ENCODE results near the gene PCED1A.

The PCED1A gene

GRCh38 chr20:2864626-2865025 is 24.2 kb upstream of the PCED1A start:
- Histone ChIP-seq H3K36me3 (replicated peaks; ENCODE audit: insufficient read depth, low read length) (no peaks in the 10 kb centered on the region), H3K27me3 (replicated peaks; ENCODE audit: insufficient read depth, low read length) (no peaks in the 10 kb centered on the region)

GRCh38 chr20:2859330-2860121 is 19.1 kb upstream of the PCED1A start:
- DNase-seq: no peak

More at GRCh38 chr20:2864626-2865025, 24.2 kb upstream of the PCED1A start:
- Histone ChIP-seq H3K9ac (ENCODE audit: low read length) (no peak overlapping the region), H3K4me2 (ENCODE audit: low read depth, low read length) (no peak overlapping the region), H4K20me1 (ENCODE audit: insufficient read depth, low read length) (no peaks in the 10 kb centered on the region), H3K9me2 (replicated peaks; ENCODE audit: insufficient read depth, low read length) (no peaks in the 10 kb centered on the region), H3K4me3 (ENCODE audit: low read length) (no peak overlapping the region), H3K79me2 (ENCODE audit: low read length) (no peaks in the 10 kb centered on the region), H3K9me3 (replicated peaks; ENCODE audit: insufficient read depth, low read length) (no peaks in the 10 kb centered on the region), H2AFZ (ENCODE audit: low read length) (no peak overlapping the region), H3F3A (ENCODE audit: insufficient read depth, low read length) (no peaks in the 10 kb centered on the region), H3K4me1 (ENCODE audit: low read length) (no peaks in the 10 kb centered on the region), H3K27ac (ENCODE audit: low read length) (no peak overlapping the region)
- TF ChIP-seq EZH2 (optimal IDR thresholded peaks at IDR 0.05; ENCODE audit: low read depth, low read length): no peak
- TF ChIP-seq EZH2phosphoT487 (IDR thresholded peaks at IDR 0.05; ENCODE audit: low read length): no peak
- no peak for TF ChIP-seq CTCF (IDR thresholded peaks at IDR 0.05; ENCODE audit: low read length)
- no peak for DNase-seq

GRCh38 chr20:2858591-2858990 is 18.1 kb upstream of the PCED1A start:
- Histone ChIP-seq H3K79me2 (ENCODE audit: low read length) (no peaks in the 10 kb centered on the region), H2AFZ (ENCODE audit: low read length) (no peak overlapping the region), H3K36me3 (replicated peaks; ENCODE audit: insufficient read depth, low read length) (no peaks in the 10 kb centered on the region), H3K9me3 (replicated peaks; ENCODE audit: insufficient read depth, low read length) (no peaks in the 10 kb centered on the region), H3F3A (ENCODE audit: insufficient read depth, low read length) (no peaks in the 10 kb centered on the region), H3K9ac (ENCODE audit: low read length) (no peak overlapping the region), H3K4me3 (ENCODE audit: low read length) (no peak overlapping the region), H3K4me2 (ENCODE audit: low read depth, low read length) (no peak overlapping the region), H3K9me2 (replicated peaks; ENCODE audit: insufficient read depth, low read length) (no peaks in the 10 kb centered on the region), H3K27me3 (replicated peaks; ENCODE audit: insufficient read depth, low read length) (no peaks in the 10 kb centered on the region), H4K20me1 (ENCODE audit: insufficient read depth, low read length) (no peaks in the 10 kb centered on the region), H3K27ac (ENCODE audit: low read length) (no peak overlapping the region), H3K4me1 (ENCODE audit: low read length) (no peaks in the 10 kb centered on the region)
- no peak for DNase-seq
- TF ChIP-seq EZH2phosphoT487 (IDR thresholded peaks at IDR 0.05; ENCODE audit: low read length) (no peak), EZH2 (optimal IDR thresholded peaks at IDR 0.05; ENCODE audit: low read depth, low read length) (no peak), CTCF (IDR thresholded peaks at IDR 0.05; ENCODE audit: low read length) (no peak)

More at GRCh38 chr20:2859330-2860121, 19.1 kb upstream of the PCED1A start:
- Histone ChIP-seq H3F3A (ENCODE audit: insufficient read depth, low read length) (no peaks in the 10 kb centered on the region), H3K27me3 (replicated peaks; ENCODE audit: insufficient read depth, low read length) (no peaks in the 10 kb centered on the region), H2AFZ (ENCODE audit: low read length) (no peak overlapping the region), H4K20me1 (ENCODE audit: insufficient read depth, low read length) (no peaks in the 10 kb centered on the region), H3K4me1 (ENCODE audit: low read length) (no peaks in the 10 kb centered on the region), H3K9me2 (replicated peaks; ENCODE audit: insufficient read depth, low read length) (no peaks in the 10 kb centered on the region), H3K36me3 (replicated peaks; ENCODE audit: insufficient read depth, low read length) (no peaks in the 10 kb centered on the region), H3K27ac (ENCODE audit: low read length) (no peak overlapping the region), H3K4me3 (ENCODE audit: low read length) (no peak overlapping the region), H3K4me2 (ENCODE audit: low read depth, low read length) (no peak overlapping the region), H3K79me2 (ENCODE audit: low read length) (no peaks in the 10 kb centered on the region), H3K9ac (ENCODE audit: low read length) (no peak overlapping the region), H3K9me3 (replicated peaks; ENCODE audit: insufficient read depth, low read length) (no peaks in the 10 kb centered on the region)
- no peak for TF ChIP-seq CTCF (IDR thresholded peaks at IDR 0.05; ENCODE audit: low read length)
- no peak for TF ChIP-seq EZH2 (optimal IDR thresholded peaks at IDR 0.05; ENCODE audit: low read depth, low read length)
- no peak for TF ChIP-seq EZH2phosphoT487 (IDR thresholded peaks at IDR 0.05; ENCODE audit: low read length)

All from MM.1S (cell line).